HG02678 (cell line): ENCODE measurements around the gene AFF3.
"Not testable (repeated sequence)": the region's sequence is repeated elsewhere in the genome, so short reads cannot be mapped to it uniquely, and the experiment has no call there.

Experiments used
- ATAC-seq: cut with Tn5 transposase; IDR thresholded peaks from one replicate; pipeline ENCODE4 v1.9.1; 2021; ENCODE audit warnings: mild to moderate bottlenecking, moderate library complexity; ENCODE audit not compliant: unreplicated experiment

AFF3 gene

DNA sequence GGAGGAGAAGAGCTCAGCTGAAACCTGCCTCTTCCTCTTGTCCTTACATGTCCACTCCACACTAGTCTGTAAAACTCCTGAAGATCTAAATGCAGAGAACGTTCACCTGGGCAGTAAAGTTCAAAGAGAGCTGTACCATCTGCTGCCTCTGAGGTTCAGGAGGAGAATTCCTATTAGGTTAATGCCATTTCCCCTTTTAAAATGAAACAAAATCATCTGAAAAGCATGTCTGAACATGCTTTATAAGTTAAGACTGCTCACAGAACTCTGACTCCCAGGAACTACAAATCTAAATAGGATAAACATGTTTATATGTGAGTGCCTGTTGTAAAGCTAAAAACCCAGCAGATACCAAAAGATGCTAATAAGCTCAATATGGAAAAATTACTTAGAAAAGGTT lies 164.4 kb downstream of the AFF3 start:
- no peak for ATAC-seq

DNA sequence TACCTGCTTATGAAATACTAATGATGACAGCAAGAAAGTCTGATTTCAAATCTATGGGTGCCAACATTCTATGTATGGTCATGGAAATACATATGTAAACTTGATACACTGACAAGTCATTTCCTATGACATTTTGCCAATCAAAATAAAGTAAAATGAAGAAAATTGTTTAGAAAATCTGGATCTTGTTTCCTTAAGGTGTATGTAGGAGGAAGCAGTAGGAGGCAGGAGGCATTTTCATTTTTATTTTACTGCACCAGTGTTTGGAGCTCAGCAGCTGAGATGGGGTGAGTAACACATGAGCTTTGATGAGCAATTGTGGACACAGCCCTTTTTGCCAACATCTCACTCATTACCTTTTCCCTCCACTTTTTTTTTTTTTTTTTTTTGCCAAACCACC lies 167.0 kb downstream of the AFF3 start:
- no peak for ATAC-seq

DNA sequence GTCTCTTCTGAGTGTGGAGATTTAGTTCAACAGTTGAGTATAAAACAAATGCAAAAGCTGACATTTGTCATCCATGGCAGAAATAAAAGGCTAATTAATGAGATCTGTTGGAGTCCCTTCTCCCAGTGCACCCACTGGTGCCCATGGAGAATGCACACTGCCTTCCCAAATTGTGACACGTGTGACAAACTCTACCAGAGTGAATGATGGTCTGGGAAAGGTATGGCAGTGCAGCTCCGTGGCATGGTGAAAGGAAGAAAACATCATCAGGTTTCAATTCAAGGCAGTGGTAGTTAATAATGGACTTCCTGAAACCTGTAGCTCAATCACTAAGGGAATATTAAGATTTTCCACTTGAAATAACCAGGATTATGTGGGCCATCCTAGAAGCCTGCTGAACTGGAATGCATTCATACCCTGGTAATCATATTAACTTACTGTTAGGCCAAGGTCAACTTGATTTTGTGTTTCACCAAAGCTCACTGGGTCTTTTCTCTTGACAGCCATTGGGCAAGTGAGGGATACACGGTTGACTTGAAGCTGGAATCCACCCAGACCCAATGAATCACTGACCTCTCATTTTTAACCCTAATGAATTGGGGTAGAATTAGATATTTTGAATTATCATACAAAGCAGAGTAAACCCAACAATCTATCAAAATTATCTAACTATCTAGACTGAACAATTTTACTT lies 167.6 kb downstream of the AFF3 start:
- no peak for ATAC-seq

DNA sequence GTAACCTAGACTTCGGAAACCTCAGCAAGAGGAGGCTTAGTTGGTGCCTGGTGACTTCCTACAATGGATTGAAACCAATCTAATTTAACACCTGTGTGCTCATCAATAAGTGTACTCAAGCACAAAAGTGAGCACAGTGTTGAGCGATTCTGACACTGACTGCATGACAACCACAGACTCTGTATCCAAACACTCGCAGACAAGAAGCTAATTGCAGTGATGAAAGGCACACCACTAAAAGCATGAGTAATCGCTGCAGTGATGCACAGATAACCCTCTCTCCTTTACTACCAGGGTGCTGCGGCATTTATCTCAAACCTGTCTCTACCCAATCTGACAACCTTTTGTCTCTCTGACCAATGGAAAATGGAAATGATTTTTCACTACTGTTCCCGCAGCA lies 168.1 kb downstream of the AFF3 start:
- ATAC-seq, result no peak

DNA sequence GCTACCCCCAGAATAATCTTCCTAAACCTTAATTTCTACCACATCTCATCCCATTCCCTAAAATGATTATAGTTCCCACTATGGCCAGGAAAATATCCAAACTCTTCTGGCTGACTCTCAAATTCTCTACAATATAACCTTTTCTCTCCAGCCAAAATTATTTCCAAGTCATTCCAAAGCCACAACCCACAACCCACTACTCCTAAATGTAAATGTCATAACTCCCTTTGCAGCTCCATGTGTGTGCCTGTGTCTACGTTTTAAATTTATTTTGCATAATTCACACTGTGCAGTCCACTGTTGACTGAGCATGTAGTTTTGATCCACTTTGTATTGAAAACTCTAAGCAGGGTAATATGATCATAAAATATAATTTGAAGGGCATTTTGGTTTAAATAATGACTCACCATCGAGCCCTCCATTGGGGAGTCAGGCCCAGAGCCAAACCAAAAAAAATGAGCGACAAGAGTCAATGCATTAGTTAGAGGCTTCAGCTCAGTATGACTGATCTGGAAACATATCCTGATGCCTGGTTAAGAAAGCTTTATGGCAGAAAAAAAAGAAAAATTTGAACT lies 171.0 kb downstream of the AFF3 start:
- no peak for ATAC-seq

DNA sequence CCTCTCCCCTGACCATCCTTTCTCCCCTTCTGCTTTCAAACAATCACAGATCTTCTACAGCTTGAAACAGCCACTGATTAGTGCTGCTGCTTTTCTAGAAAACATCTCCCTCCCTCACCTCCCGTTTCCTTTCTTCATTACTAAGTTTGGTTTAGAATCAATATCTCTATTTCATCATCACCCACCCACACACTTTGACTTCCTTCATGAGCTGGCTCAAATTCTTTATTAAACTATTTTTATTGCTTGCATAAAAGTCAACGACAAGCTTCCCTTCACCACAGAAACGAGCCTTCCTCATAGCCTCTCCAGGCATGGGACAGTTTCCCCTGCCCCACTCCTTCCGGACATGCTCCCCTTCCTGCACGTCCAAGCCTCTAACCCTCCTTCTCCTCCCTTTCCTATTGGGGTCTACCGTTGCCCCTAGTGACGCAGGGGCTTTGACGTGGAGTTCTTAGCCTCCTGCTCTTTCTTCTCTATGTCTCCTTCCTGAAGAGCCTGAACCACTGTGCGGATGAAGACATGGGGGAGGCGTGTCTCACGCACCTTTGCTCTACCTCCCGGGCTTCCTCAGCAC lies 172.0 kb downstream of the AFF3 start:
- no peak for ATAC-seq

DNA sequence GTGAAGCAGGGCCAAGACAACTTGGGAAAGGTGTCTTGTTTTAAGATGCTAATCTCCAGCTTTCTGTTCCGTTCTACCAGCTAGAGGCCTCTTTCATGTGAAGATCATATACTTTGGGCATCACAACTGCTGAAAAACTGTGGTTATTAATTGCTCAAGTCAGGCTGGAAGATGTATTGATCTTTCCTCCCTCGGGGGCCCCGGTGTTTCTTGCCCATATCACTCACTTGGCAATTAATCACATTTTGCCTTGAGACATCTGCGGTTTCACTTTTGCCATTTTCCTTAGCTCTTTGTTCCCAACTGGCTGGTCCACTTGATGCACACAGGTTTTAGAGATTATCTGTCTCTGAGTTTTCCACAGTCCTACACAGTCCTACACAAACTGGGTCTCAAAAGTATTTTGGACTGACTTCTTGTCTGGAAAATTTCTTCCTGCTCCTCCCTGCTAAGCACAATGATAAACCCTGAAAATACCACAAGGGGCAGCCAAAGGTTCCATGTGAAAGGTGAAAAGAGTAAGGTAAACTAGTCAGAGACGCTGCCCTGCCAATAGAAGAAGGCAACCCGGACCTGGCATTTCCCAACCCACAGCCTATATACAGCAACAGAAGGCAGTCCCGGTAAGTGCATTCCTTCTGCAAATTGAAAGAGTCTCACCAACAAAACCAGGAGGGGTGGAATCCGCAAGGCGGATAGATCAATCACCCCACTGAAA lies 181.0 kb downstream of the AFF3 start:
- no peak for ATAC-seq

DNA sequence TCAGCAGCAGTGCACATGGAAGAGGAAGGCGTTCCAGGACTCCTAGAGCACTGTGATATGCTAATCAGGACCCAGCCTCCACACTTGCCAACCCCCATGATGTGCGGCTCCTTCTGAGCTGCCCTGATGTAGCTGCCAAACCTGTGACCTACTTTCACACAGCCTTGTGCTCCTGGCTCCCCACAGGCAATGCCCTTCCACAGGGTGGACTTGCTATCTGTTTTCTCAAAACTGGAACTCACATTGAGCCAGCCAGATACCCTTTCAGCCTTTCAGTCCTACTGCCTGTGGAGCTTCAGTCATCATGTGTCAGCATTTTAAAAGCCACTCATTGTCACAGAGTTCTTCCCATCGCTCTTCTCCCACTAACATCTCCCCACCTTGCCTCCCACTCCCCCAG lies 181.6 kb downstream of the AFF3 start:
- no peak for ATAC-seq

DNA sequence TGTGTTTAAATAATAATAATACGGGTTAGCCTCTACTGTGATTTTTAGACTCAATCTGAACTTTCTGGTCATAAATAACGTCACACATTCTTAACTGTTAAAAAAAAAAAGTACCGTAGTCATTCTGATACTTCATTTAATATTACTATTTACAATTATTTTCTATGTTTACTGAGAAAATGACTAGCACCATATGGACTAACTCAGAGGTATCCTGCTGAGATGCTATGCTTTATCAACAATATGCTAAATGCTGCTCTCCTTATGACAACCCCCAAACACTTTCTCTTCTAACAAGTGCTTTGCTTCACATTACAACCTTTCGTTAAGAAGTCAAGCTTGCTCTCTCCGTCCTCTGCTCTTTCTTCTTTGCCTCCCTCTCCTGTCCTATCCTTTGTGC lies 182.1 kb downstream of the AFF3 start:
- no peak for ATAC-seq

DNA sequence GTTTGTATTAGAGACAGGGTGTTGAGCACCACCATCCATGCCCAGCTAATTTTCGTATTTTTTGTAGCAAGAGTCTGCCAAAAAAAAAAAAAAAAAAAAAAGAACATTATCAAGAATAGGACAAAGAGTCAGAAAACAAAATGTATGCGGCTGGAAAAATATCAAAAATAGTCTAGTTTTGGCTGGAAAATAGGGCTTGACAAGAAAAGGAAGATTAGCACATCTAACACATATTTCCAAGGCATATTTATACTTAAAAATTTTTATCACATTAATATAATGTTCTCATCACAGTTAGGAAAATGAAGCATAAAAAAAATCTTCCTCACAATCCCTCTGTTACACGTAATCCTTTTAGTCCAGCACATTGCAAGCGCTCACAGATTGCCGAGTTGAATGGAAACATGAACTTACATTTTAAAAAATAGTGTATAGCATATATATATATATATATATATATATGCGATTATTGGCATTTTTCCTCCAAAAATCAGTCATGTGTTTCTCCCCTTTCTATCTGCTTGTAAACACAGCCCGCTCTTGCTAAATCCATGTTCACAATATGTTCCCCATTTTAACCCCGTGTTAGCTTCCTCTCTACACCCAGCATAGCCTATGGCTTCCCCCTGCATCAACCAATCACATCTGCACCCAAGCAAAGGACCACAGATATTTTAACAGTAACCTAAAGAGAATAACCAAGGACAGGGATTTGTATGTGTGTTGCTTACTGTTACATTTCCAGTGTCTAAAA lies 183.0 kb downstream of the AFF3 start:
- ATAC-seq, result no peak

DNA sequence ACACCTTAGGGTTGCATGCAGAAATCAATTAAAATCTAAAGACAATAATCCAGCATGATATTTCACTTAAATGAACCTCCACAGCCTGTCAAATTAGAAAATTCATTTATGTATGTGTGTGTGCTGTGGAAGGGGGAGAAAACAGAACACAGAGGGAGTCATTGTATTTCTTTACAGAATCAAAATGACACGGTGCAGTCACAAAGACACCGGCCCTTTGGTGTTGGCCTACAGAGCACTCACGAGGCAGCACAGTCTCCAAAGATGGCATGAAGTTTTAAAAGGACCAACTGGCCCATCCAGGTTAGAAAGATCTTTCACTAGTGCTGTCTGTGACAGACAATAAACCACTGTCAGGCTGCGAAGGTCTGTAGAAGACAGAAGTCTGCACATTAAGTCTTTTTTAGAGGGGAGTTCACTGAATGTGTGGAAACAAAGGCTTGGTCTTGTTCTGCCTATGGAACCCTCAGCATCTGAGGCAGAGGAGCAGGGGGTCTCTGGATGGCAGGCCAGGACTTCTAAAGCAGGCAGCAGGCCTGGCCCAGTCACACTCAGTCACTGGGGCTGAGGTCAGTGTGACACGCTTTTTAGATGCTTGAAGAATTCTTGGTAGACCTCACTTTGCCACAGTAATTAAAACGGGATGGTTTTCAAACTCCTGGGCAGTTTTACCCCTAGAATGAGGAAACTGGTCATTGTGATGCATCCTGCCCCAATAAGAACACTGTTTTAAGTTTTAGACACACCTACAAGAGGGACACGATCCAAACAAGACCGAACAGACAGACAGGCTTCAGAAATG lies 184.9 kb downstream of the AFF3 start:
- ATAC-seq, result no peak

DNA sequence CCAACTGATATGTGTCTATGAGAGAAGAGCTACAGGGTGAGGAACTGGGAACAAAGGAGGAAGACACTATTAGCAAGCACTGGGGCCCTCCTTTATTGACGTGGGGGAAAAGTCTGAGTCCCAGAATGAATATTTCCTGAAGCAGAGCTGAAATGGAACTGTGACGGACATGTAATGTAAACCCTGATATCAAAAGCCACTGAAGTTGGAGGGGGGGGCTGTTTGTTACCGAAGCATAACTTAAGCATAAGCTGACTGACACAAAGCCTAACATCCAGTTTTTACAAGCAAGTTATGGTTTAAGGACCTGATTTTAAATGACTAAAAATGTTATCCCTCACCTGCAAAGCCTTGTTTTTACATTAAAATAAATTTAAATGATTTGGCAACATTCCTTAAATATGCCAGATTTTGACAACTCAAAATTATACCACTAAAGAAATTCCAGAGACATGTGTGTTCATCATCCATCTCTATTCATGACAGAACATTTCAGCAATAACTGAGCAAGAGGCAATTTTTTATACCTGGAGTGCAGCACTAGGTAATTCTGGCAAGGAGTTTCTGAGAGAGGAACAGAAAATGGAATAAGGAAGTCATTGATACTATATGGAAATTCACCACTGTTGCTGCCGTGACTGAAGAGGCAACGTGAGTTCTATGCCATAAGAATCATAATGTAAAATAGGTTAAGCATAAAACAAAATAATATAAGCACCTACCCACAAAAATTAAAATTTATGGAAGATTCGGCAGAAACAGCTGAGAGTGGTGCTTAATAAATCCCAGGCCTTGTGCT lies 186.0 kb downstream of the AFF3 start:
- no peak for ATAC-seq

DNA sequence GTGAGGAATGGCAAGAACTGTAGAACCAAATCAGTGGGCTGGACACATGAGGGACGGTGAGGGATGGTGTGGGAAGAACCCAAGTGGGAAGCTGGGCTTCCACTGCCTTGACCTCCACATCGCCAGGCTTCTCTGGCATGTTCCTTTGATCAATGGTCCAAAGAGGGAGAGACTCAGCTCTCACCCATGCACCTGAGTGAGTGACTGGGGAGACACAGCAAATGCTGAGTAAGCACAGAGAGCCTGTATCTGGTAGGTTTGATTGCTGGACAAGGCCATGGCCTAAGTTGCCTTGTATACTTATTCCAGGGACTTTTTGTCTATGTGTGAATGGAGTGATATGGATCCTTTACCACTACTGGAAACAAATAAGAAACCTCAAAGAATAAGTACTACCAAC lies 188.6 kb downstream of the AFF3 start:
- no peak for ATAC-seq

DNA sequence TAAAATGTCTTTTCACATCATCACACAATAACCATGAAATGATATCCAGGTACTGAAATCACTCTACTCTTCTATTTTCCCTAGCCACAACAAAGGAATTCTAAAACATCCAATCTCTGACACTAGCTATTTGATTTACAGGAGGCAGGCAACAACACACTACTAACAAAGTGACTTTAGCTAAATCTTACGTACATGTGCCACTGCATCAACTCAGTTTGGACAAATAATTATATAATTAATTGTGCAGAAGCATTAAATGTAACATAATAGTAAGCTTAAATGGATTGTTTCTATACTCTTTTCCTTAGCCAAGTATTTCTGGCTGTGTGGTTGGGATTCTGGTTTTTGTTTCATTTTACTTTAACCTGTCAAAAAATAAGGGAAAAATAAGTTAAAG lies 192.4 kb downstream of the AFF3 start:
- no peak for ATAC-seq

DNA sequence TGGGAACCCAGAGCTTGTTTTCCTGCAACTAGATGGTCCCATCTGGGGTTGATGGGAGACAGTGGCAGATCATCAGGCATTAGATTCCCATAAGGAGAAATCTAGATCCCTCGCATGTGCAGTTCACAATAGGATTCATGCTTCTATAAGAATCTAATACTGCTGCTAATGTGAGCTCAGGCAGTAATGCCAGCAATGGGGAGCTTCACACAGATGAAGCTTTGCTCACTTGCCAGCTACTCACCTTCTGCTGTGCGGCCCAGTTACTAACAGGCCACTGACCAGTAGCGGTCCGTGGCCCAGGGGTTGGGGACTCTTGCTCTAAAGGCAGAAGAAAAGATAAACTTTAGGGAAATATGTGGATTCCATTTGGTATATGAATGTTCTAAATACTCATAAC lies 192.9 kb downstream of the AFF3 start:
- no peak for ATAC-seq

DNA sequence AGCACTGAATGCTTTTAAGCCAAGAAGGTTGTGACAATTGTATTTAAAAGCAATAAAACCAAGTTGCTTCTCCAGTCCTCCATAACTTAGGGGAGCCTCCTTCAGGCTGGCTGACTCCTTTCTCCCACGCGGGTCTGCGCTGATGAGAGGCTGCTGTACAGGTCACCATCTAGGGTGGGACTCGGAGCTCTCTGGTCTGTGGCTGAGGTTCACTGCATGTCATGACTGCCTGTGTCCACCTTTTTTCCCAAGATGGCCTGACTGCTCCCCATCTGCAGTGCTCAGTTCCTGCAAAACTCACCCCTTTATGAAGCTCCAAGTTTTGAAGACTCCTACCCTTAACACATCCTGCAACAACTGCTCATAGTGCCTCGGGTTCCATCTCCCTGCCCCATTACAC lies 194.4 kb downstream of the AFF3 start:
- no peak for ATAC-seq

DNA sequence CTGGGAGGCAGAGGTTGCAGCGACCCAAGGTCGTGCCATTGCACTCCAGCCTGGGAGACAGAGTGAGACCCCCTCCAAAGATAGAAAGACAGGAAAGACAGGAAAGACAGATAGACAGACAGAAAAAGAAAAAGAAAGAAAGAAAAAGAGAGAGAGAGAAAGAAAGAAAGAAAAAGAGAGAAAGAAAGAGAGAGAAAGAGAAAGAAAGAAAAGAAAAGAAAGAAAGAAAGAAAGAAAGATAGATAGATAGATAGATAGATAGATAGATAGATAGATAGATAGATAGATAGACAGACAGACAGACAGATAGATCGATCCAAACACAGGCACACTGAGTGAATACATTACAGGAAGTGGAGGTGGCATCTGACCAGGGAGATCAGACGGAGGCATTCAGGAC lies 195.0 kb downstream of the AFF3 start:
- ATAC-seq, result not testable (repeated sequence)

DNA sequence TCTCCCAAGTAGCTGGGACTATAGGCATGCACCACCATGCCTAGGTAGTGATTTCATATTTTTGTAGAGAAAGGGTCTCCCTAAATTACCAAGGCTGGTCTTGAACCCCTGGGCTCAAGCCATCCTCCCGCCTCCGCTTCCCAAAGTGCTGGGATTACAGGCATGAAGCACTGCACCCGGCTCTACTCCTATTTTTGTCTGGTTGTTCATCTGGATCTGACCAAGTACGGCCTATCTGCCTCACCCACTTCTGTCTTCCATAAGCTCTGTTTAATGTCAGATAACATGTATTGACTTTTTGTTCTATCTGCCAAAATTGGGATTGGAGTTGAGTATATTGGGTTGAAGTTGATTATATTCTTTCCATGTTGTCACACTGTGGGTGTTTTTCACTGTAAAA lies 198.4 kb downstream of the AFF3 start:
- ATAC-seq, result no peak

DNA sequence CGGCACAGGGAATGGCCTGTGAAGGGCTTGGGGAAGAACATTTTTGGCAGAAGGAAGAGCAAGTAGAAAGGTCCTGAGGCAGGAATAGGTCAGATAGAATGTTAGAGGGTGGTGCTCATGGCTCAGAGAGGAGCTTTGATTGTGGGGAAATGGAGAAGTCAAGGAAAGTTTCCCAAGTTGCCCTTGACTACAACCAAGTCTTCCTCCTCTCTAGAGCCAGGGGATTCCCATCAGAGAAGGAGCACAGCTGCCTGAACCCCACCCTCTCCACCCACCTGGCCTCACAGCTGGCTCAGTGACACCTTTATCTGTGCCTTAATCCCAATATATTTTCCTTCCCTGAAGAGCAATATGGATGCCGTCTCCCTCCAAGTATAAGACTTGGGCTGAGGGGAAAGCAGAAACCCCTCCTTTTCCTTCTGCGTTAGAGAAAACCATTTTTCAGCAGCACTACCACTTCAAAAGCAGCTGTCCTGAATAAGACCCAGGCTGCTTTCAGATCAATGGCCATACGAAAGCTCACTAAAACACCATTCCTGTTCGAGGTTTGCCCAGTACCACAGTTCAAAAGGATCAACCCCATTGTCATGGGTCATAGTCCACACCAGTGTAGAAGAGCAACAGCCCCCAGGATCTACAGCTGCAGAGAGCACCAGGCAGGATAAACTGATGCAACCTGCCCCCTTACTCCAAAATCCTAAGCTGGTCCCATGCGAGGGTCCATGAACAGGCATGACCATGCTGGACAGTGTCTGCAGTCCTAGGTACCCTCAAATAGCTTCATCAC lies 199.6 kb downstream of the AFF3 start:
- no peak for ATAC-seq
